RCC 7860 (cell line): ENCODE results near the gene MGAT4A.
"Not testable (repeated sequence)": the region's sequence is repeated elsewhere in the genome, so short reads cannot be mapped to it uniquely, and the experiment has no call there.

Source experiments
- DNase-seq: peaks from one replicate; pipeline ENCODE4 v3.0.0-alpha.2; 2015; ENCODE audit warnings: low spot score
- FAIRE-seq: peaks from 2 replicates; lab custom pipeline; 2012; peaks lifted over from hg19 to GRCh38; lab: Jason Lieb, UNC

MGAT4A gene

DNA sequence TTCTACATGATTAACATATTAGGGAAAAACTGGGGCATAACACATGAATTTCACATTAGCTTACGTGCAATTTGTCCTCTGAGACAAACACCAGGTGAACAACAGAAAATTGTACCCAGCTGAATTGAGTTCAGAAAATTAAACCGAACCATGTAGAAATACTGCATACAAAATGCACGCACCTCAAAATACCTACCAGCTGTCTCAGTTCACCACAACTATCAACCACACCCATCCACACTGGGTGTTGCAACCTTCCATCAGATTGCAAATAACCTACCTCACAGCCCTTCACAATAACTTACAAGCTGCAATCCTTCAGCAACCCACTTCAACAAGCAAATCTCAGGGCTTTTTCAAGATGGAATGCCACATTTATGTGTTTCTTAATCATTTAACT, 66.6 kb downstream of the MGAT4A start:
- no peak for FAIRE-seq

DNA sequence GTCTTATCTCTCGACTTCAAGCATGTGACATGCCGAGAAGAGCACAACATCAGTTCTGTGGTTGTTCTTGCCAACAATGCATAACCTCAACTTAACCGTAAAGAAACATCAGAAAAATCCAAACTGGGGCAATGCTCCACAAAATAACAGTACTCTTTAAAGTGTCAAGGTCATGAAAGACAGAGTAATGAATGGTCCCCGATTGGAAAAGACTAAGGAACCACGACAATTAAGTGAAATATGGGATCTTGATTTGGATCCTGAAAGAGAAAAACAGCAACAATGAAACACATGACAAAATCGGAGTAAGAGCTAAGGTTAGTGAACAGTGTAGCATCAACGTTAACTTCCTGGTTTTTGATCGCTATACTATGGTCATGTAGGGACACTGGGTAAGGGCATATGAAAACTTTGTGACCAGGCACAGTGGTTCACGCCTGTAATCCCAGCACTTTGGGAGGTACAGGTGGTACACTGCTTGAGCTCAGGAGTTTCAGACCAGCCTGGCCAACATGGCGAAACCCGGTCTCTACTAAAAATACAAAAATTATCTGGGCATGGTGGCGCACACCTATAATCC, 67.3 kb downstream of the MGAT4A start:
- FAIRE-seq = no peak
- DNase-seq = no peak

More for the DNA sequence above, 66.6 kb downstream of the MGAT4A start:
- DNase-seq = no peak

DNA sequence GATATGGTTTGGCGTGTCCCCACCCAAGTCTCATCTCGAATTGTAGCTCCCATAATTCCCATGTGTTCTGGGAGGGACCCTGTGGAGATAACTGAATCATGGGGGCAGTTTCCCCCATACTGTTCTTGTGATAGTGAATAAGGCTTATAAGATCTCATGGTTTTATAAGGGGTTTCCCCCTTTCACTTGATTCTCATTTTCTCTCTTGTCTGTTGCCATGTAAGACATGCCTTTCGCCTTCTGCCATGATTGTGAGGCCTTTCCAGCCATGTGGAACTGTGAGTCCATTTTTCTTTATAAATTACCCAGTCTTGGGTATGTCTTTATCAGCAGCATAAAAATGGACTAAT, 71.5 kb downstream of the MGAT4A start:
- DNase-seq, FAIRE-seq: not testable (repeated sequence)

DNA sequence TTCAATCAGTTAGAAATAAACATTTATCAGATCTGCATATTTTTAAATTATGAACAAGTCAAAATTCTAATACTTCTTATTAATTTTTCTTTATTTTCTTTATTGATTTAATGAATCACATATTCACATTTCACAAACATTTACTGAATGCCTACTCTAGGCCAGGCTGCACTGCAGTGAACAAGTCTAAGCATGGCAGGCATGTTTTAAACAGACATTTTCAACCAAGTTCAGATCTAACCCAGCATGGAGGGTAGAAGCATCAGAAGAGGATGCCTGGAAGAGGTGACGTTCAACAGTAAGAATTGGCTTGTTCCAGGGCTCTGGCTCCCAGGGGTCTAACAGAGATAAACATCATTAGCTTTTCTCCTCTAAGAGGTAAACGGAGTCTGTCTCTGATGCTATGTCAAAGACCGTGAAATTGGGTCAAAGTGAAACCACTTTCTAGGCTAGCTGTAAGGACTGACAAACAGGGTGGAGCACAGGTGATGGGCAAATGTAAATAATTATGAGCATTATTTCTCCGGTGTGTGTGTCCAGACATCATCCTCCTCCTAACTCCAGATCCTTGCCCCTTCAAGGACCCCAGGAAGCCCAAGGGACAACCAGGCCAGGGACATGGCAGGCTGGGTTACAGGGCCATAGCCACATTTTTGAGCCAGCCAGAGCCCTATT, 72.0 kb downstream of the MGAT4A start:
- FAIRE-seq = no peak
- DNase-seq = no peak

DNA sequence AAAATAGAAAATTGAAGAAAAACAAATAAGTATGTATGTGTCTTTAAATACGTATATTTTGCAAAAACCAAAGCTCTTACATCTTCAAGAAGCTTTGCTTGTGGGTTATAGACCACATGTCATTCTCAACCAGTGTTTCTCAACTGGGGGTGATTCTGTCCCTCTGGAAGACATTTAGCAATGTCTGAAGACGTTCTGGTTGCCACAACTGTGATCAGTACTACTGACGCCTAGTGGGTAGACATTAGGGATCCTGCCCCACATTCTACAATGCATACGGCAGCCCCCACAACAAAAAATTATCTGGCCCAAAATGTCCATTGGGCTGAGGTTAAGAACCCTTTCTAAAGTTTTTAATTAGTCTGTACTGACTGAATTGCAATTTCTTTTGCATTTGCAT, 74.1 kb downstream of the MGAT4A start:
- FAIRE-seq = no peak

DNA sequence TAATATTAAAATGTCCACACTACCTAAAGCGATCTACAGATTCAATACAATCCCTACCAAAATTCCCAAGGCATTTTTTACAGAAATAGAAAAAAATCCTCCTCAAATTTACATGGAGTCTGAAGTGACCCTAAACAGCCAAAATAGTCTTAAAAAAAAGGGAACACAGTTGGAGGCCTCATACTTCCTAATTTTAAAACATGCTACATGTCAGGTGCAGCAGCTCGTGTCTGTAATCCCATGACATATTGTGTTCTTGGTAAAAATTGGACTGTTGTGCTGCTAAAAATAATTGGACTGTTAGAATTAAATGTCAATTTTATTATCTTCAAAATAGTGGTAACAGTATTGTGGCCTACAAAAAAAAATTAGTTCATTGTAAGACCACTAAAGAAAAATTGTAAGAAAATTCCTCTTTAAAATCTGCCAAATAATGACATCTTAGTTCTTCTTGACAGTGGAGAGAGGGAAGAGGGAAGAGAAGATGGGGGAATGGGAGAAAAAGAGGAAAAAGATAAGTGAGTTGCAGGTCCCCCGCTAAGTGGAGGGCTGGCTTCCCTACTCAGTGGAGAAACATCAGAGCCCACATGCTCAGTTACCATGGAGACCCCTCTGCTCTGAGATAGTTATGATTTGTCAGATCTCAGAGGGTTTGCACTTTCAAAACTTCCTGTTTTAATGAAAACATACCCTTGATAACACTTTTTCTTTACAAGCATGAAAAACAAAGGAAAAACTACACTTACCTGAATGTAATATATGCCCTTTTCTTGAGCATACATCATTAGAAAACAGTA, 76.0 kb downstream of the MGAT4A start:
- FAIRE-seq (no peak), DNase-seq (no peak)

More for the DNA sequence above, 74.1 kb downstream of the MGAT4A start:
- DNase-seq = no peak

DNA sequence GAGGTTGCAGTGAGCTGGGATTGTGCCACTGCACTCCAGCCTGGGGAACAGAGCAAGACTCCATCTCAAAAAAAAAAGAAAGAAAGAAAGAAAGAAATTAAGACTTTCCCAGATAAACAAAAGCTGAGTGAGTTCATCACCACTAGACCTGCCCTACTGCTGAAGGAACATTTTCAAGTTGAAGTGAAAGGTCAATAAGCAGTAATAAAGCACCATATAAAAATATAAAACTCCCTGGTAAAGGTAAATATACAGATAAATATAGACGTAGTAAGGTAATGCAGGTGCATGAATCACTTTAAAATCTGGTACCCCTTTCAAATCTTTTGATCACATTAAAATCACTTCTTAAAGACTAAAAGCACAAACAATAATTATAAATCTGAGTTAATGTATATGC, 79.9 kb downstream of the MGAT4A start:
- DNase-seq (no peak), FAIRE-seq (no peak)

DNA sequence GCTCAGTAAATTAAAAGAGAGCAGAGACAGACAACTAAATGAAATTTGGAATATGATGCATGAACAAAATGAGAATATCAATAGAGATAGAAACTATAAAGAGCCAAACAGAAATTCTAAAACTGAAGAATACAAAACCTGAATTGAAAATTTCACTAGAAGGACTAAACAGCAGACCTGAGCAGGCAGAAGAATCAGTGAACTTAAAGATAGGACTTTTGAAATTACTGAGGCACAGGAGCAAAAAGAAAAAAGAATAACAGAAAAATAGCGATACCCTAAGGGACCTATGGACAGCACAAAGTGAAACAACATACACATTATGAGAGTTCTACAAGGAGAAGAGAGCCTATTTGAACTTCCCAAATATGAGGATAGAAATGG, 80.9 kb downstream of the MGAT4A start:
- FAIRE-seq = no peak
- DNase-seq = no peak

DNA sequence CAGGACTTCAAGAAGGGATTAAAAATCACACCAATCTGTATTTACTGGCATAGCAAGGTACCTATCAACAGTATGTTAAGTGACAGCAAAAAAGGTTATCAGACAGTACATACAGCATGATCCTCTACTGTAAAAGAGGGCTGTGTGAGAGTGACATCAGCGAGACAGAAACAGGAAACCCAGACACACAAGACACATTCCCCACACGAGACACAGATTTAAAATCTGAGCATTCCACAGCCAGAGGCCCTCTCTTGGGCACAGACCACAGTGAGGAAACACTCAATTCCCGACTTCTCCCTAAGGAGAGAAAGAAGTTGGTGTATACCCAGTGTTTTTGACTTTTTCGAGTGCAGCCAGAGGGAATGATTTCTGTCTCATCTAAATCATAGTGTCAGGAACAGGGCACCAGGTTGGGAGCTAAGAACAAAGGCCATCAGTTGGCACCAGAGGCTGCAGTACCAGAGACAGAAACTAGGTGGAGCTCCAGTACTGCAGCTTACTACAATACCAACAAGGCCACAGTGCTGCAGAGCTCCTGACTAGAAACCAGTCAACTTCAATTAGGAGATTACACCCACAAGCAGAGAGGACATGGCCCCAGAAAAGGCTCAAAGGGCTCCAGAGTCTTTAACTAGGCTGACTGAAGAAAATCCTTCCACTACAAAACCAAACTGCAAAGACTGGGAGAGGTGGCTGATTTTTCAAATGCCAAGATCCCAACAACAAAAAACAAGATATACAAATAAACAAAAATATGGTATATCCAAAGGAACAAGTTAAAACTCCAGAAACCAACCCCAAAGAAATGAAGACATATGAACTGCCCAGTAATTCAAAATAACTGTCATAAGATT, 81.6 kb downstream of the MGAT4A start:
- FAIRE-seq (no peak), DNase-seq (peak; percentile 66)

DNA sequence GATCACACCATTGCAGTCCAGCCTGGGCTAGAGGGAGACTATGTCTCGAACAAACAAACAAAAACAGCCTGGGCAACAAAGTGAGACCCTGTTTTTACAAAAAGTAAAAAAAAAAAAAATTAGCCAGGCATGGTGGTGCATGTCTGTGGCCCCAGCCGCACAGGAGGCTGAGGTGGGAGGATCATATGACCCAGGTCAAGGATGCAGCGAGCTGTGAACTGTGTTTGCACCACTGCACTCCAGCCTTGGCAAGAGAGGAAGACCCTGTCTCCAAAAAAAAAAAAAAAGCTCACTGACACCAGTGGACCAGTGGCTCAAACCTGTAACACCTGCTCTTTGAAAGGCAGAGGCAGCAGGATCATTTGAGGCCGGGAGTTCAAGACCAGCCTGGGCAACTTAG, 82.5 kb downstream of the MGAT4A start:
- no peak for DNase-seq
- FAIRE-seq = no peak

DNA sequence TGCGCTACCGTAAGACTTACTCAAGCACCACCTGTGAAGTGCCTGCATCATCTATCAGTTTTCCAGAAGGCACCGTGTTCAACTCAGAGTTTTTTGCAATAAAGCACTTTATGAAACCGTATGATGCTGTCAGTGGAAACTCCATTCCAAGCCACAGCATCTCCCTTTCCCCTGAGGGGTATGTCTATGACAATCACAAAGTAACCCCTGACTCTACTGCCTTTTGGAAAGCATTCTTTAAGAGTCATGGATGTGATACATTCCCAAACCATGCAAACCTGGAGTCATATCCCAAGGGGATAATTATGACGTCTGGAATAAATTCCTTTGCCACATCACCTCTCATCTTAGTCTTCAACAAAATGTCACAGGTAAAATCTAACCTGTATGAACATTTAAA, 83.3 kb downstream of the MGAT4A start:
- DNase-seq = no peak
- FAIRE-seq = no peak

DNA sequence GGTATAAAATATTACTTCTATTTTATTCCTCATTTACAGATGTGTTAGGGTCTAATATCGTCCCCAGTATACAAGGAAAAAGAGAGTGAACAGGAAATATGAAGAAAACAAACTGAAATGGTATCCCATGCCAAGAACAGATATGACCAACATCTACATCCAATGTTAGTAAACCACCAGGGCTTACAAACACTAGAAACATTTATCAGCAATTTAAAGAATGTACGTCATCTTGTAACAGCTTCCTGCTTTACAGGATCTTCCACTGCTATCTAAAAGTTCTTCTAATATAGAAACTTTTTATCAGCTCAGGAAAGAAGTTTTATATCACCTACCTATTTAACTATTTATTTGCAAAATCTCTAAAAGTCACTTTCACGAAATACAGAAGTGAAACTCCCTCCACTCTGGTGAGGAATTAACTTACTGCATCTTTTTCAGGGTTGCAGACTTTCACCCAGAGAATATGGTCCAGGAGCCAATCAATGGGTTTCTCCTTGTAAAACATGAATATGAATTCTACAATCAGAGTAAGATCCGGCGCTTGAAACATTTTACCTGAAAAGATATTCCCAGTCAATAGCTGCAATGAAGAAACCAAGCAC, 87.3 kb downstream of the MGAT4A start:
- DNase-seq (no peak), FAIRE-seq (no peak)

DNA sequence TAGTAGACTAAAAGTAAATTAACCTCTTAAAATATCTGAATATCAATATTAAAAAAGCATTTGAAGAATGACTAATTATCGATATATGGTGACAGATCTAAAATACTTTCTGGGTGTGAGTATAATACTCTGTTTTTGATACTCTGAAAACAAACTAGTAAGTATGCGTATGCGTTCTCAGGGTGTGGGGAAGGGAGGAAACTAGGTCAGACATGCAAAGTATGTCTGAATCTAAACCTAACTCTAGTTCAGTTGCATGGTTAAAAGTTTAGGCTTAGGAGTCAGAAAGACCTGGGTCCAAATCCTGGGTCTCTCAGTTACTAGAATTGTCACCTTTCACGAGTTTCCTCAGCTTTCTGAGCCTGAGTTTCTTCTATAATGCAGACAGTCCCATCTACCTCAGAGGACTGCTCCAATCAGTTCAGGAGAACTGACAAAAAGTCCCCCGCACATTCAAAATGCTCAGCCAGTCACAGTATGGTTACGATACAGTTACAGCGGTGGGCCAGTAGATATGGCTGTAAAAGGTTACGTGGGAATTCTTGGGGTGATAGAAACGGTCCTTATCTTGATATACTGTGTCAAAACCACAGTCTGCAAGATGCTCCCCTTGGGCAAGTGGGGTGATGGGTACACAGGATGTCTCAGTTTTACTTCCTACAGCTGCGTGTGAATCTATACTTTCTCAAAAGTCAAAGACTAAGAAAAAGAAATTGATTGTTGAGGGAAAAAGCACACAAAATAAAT, 93.4 kb downstream of the MGAT4A start:
- FAIRE-seq (no peak), DNase-seq (no peak)

DNA sequence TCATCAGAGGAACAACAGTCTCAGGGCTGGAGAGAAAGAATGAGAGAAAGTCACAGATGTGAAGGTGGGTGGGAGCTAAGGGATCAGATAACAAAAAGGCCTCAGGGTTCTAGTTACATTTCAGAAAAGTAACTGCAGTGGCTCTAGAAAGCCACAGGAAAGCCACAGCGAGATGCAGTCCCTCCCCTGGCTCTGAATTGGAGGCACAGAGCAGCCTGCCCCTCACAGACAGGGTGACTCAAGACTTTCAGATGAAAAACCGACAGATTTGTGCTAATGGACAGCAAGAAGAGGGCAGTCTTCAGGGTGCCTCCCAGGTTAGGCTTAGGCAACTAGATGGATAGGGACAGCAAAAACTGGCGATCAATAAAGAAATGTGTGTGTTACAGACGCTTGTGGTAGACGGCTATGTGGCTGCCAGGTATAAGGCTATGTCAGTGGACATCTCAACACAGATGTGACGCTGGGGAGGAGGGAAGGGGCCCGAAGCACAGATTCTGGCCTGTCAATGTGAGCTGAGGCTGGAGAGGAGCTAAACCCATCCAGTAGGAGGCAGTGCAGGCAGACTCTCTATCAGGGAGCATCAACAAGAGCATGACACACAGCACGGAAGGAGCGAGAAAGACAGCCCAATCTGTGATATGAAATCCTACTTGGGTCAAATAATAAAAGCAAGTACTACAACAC, 96.4 kb downstream of the MGAT4A start:
- FAIRE-seq = no peak
- no peak for DNase-seq

DNA sequence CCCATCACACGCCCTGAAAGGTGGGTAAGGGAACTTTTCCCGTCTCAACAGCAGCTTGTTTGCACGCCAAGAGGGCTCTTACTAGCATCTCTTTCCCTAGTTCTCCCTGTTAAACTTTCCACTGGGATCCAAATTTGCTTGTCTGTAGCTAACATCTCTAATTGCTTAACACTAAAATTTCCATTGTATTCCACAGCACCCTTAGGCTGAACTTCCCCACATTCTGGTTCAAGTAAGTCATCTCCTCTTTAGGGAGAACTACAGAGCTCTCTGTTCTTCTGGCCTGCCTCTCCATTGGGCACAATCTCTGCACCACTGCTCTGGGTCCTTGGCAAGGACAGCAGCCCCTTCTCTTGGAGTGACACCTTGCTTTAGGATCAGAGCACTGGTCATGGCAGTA, 98.6 kb downstream of the MGAT4A start:
- FAIRE-seq (no peak), DNase-seq (no peak)

DNA sequence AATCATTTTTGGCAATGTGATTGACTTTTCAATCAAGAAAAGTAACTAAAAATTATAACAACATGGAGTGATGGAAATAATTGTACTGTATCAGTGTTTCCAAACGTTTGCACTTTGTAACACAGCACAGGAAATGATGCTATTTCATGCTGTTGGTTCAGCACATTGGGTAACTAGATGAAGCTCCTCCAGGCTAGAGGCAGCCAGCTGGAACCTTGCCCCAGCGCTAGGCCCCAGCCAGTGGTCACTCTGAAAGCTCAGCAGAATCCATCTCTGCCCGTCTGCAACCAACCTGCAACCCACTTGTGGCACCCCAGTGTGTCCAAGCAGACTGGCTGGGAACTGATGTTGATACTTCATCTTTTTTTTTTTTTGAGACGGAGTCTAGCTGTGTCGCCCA, 107.3 kb downstream of the MGAT4A start:
- DNase-seq (peak; percentile 31), FAIRE-seq (no peak)

DNA sequence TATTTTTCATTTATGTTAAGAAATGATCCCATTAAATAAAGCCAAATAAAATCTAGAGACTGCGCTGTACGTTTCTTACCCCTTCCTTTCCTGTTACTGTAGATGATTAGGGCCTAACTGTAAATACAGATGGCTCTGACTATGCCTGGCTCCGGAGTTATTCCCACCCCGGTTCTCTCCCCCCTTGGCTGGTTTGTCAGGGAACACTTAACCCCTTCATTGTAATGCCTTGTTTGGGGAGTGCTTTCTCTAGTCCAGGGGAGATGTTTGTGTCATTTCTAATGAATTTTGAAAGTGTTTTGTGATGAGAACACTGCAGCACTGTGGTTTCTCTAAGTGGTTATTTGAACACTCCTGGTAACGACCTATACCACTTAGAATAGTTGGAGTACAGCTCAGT, 113.8 kb downstream of the MGAT4A start:
- no peak for FAIRE-seq
- DNase-seq = no peak

DNA sequence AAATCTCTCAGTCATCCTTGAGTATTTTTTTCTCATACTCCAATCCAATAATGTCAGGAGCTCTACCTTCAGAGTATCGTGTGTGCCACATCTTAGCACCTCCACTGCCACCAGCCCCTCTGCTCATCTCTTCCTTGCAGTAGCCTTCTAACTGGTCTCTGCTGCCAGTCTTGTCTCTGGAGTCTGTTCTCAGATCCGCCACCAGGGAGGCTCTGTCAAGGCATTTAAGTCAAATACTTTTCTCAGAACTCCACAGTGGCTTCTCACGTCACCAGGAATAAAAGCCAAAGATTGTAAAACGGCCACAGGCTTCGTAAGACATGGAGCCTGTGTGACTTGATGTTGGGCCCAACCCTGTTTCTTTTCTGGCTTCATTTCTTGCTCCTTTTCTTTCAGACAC, 115.5 kb downstream of the MGAT4A start:
- DNase-seq (no peak), FAIRE-seq (no peak)

DNA sequence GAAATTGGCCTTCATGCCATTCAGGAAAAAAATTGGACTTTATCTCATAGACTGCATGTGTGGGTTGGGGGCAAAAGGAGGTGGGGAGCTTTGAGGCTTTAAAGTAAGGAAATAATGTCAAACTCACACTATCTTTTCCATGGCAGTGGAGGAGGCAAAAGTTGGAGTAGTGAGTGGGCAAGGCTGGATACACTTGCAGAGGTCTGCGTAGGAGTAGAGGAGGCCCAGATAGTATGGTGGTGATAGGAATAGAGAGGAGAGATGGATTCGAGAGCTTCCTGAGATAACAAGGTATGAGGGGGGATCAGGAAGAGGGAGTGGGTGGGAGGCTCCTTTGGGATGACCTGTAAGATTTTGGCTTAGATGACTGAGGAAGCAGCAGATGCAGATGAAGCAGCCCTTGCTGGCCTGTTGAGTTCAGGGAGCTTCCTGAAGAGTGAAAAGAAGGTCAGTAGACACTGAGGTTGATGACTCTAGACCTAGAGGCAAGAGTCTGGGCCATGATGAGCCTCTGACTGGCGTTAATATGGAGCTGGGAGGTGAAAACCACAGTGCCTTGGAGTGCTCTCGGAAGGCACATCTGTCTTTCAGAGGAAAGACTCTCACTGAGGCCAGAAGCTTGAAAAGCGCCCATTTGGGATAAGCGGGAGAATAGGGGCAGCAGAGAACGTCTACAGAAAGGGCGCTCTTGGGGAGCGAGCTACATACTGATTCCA, 116.8 kb downstream of the MGAT4A start:
- no peak for DNase-seq
- FAIRE-seq = no peak
